Middle frontal gyrus (tissue), 1 donor: ENCODE measurements around the gene CRYGN.

Experiments
- DNase-seq: peaks from one replicate; pipeline ENCODE4 v3.0.0-alpha.2; 2015; ENCODE audit warnings: low spot score; ENCODE audit errors: extremely low spot score

CRYGN gene

DNA sequence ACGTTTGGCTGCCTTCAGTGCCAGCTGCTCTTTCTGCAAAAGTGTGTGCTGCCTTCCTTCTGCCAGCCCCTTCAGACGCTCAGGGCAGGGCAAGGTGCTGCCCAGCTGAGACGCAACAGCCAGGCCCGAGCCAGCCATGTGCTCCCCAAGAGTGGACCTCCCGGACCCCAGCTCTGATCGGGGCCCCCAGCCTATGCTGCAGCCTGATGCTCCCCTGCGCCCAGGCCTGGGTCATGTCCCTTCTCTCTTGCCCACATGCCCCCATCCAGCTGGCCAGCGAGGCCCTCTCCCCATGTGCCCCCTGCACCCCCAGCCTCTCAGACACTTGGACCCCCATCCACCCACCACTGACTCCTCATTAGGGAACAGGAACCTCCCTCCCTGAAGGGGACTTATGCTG is 47.9 kb downstream of the CRYGN start:
- no peak for DNase-seq

DNA sequence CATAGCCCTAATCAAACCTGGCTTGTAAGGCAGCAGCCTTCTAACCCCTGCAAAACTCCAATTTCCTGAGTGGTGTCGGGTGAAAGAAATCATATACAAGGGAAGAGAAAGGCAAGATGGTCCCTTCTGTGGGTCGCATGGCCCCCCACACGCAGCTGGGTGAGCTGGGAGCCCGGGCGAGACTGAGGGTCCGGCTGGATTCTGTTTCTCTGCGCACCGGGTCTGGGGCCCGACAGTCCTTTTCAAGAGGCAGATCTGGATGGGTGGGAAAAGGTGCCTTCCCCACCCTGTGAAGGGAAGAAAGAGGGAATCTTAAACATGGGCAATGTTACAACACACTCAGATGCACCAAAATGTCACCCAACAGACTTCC is 48.6 kb downstream of the CRYGN start:
- no peak for DNase-seq

GRCh38 chr7:151390598-151391357 is 49.2 kb downstream of the CRYGN start:
- DNase-seq = no peak

DNA sequence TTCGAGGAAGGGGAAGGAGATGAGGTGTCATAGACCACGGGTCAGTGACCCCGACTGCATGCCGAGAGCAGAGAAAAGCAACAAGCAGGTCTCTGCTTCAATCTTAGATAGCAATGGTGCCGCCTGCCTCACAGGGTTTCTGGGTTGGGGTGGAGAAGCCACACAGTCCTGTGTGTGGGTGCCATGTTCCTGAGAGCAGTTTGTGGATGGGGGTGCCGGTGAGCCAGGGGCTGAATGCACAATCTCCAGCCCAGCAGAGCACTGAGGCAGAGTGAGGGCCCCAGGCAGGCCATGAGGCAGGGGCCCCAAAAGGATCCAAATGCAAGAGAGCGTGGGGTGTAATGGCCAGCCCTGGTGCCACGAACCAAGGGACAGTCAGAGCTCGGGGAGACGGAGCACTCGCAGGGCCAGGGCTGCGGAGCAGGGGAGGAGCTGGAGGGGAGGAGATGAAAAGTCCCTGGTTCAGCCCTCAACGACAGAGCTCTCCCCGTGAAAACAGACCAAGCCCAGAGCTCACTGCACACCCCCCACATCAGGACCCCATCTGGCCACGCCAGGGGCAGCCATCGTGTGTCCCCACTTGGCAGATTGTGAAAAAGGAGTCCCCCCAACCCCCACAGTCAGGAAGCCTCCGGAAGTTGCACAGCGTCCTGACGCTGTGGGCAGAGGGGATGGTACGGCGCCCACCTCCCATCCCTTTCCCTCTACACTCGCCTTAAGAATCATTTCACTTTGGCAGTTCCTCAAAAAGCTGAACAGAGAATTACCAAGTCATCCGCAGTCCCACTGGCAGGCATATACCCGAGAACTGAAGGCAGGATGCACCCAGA is 50.0 kb downstream of the CRYGN start:
- no peak for DNase-seq

DNA sequence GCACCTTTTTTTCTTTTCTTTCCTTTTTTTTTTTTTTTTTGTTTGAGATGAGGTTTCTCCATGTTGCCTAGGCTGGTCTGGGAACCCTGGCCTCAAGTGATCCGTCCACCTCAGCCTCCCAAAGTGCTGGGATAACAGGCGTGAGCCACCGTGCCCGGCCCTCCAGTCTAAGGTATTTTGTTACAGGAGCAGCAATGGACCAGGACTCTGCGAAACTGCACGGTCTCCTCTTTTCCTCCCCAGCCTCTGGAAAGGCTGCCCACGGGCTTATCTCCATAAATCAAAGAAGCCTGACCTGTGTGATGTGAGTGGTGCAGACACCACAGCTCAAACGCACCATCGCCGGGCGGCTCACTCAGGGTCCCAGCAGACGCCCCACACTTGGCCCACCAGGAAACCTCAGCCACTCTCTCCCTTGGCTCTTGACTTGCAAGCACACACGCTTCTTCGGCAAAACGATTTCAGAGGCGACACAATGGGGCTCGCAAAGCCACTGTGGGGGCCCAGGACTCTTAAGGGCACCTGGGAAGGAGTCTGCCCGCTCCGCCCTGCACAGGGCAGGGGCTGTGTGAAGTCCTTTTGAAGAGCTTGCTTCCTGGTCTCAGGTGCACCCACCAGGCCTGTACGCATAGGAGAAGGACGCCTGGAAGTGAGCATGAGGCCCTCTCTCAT is 50.7 kb downstream of the CRYGN start:
- no peak for DNase-seq

DNA sequence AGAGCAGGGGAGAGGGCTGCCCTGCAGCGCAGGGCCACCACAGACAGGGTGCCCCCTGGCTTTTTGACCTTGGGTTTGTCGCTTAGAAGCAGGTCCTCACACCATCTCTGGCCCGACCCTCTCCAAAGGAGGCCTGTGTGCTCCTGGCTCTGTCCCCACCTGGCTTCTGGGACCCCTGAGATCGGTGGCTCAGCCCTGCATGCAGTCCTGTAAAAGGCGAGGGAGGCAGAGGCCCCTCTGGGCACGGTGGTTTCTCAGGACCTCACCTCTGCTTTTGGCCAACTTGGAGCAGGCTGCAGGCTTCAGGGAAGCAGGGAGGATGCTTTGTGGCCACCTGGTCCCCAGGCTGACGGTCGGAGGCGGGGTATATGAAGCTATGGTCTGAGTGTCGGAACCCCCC is 51.5 kb downstream of the CRYGN start:
- DNase-seq = no peak

GRCh38 chr7:151388007-151388297 is 52.0 kb downstream of the CRYGN start:
- no peak for DNase-seq

GRCh38 chr7:151387161-151388006 is 52.6 kb downstream of the CRYGN start:
- no peak for DNase-seq

GRCh38 chr7:151386301-151387160 is 53.4 kb downstream of the CRYGN start:
- DNase-seq = no peak

DNA sequence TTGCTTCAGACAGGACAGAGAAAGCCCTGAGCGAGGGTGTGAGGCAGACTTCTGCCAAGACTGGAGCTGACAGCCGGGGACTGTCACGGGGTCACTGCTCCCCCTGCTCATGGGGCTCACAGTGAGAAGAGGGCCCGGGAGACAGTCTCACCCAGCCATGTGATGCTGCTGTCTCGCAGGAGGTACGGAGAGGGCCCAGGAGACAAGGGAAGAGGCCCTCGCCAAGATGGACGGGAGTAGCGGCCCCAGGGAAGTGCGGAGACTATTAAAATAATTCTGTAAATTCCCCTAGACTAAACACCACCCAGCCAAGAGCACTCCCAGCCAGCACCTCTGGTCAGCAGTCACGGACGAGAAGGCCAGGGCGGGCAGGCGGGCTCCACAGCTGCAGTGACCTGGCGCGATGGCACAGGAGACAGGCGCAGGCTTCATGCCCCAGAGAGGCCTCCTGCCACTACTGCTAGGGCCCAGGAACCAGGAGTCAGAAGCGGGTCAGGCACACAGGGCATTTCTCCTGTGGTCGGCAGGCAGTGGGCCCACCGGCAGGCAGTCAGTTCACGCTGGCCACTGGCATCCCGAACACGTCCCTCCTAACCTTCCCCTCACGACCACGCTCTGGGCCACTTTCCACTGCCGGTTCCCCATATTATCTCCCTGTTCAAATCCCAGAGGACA is 54.2 kb downstream of the CRYGN start:
- DNase-seq = no peak

DNA sequence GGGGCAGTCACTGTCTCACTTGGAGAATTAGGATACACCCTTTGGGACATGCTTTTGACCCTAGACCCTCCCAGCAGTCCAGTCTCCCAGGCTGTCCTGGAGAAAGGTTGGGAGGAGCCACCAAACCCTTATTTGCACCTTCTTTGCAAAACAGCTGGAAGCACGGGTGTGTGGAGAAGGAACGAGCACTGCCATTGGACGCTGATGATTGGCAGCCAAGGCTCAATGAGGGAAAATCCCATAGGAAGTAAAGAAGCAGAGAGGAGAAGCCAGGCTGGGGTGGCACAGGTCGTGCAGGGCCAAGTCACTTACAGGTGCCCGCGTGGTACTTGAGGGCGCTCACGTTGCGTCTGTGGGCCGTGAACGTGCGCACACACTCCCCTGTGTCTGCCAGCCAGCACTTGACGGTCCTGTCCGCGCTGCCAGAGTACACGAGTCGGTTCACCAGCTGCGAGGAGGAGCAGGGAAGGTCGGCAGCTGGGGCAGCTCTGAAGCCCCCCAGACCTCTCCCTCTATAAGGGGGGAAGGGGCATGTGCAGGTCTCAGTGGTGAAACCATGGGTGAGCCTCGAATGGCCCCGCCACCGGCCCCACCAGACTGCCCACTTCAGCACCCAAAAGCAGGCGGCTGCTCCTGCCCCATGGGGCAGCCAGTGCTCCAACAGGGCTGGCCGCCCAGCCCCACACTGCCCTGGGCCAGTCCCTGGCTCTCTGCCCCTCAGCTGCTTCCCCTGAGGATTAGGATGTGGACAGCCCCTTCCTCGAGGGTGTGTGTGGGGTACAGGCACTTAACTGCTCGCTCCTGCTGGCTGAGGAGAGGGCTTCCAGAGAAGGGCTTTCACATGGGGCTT is 54.9 kb downstream of the CRYGN start:
- DNase-seq = no peak

GRCh38 chr7:151384352-151384697 is 55.6 kb downstream of the CRYGN start:
- no peak for DNase-seq

GRCh38 chr7:151383638-151384351 is 56.1 kb downstream of the CRYGN start:
- DNase-seq = no peak

DNA sequence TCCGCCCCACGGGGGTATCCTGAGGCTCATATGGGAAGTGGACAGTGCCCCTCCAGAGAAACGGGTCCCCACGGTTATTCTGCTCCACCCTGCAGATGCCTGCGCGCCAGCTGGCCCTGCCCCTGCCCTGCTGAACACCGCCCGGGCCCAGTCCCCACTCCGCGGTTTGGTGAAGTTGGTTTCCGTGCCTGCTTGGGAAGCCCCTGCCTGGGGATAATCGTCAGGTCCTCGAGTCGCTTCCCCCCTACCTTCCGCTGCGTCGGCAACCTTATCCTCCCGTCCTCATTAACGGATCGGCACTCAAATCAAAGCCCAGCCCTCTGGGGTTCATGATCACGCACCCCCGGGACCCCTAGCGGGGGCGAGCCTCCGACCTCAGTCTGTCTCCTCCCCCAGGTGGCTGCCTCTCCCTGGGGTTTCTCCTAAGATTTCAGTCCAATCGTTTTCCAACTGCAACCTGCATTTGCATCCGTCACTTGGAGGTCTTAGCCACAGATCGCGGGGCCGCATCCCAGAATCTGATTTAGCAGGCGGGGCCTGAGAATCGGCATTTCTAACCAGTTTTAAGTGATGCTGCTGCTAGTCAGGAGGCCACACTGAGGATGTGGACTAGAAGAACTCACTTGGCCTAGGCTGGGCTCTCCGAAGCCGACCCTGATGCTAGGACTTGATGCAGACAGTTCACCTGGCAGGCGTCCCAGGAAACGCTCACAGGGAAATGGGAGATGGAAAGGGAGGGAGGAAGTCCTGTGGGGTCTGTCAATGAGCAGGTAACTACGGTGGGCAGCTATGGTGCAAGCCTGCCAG is 57.7 kb downstream of the CRYGN start:
- no peak for DNase-seq

GRCh38 chr7:151381348-151382078 is 58.4 kb downstream of the CRYGN start:
- no peak for DNase-seq

DNA sequence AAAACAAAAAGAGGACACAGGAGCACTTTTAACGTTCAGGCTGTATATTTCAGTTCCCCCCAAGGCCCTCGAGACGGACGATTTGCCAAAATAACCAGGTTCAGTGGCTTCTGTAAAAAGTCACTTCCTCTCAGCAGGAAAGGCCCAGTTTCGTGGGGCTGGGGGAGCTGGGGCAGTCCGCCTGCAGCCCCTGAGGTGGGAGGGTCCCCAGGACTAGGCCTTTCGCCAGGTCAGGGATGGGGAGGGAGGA is 58.9 kb downstream of the CRYGN start:
- no peak for DNase-seq
